Right atrium auricular region (tissue), 2 donors: Measurements from ENCODE around the gene AKR1D1. TPM values are rescaled to one million over a fixed set of nuclear protein-coding genes. Genes with fewer than 3 reads are reported as not detected.
"Not testable (repeated sequence)": the region's sequence is repeated elsewhere in the genome, so short reads cannot be mapped to it uniquely, and the experiment has no call there.

Experiments
- DNase-seq: peaks from one replicate; pipeline ENCODE4 v3.0.0-alpha.2; 2019; ENCODE audit warnings: low spot score
- H3K27ac ChIP-seq, 2 donors: fragments of 200-600 bp; sonication (generic); 1 replicate in 1 of 2; 2 replicates in 1 of 2; pipeline ENCODE4 v1.5.1; 2016 to 2019
- H3K27me3 ChIP-seq, 2 donors: fragments of 200-600 bp; sonication (generic); one replicate each; pipeline versions ENCODE4 v1.5.1 to v1.6.0; 2017 to 2019
- H3K36me3 ChIP-seq: fragments of 200-600 bp; sonication (generic); one replicate; pipeline ENCODE4 v1.5.1; 2016
- H3K4me1 ChIP-seq, 2 donors: fragments of 200-600 bp; sonication (generic); one replicate each; pipeline versions ENCODE4 v1.5.1 to v1.6.0; 2017 to 2019
- H3K4me3 ChIP-seq, 2 donors: fragments of 200-600 bp; sonication (generic); 1 replicate in 1 of 2; 2 replicates in 1 of 2; pipeline ENCODE4 v1.5.1; 2017 to 2019; ENCODE audit warnings: mild to moderate bottlenecking in 1 of 2, moderate library complexity in 1 of 2
- H3K9me3 ChIP-seq, 2 donors: fragments of 200-600 bp; sonication (generic); one replicate each; pipeline ENCODE4 v1.5.1; 2019
- CTCF ChIP-seq, 2 donors: fragments of 200-600 bp; sonication (generic); IDR thresholded peaks; one replicate each; pipeline ENCODE4 v1.5.1; 2019; ENCODE audit warnings: antibody characterized with exemption in 2 of 2
- total RNA-seq, 2 donors: library from RNA; depleted of rRNA; stranded (reverse); fragments of >200 nt; gene quantifications; one replicate each; pipeline ENCODE4 v1.1.0, GENCODE V29; 2016

AKR1D1 gene
- total RNA-seq, 2 donors from 2014 or later = not detected

GRCh38 chr7:138032770-138033169, 43.5 kb upstream of the AKR1D1 start:
- Histone ChIP-seq H3K4me3 (no peak overlapping the region), H3K27ac (no peak overlapping the region), H3K27me3 (no peaks in the 10 kb centered on the region), H3K36me3 (no peaks in the 10 kb centered on the region), H3K9me3 (no peaks in the 10 kb centered on the region), H3K4me1 (no peaks in the 10 kb centered on the region)
- no peak for DNase-seq
- no peak for TF ChIP-seq CTCF (IDR thresholded peaks at IDR 0.05)

- no peak for DNase-seq
- no peaks in the 10 kb centered on the region for H3K27me3 ChIP-seq
- H3K9me3 ChIP-seq = no peaks in the 10 kb centered on the region
- H3K27ac ChIP-seq = no peak overlapping the region
- H3K4me3 ChIP-seq = no peak overlapping the region
- no peak for TF ChIP-seq CTCF (IDR thresholded peaks at IDR 0.05)
- H3K36me3 ChIP-seq = no peaks in the 10 kb centered on the region
- H3K4me1 ChIP-seq = no peaks in the 10 kb centered on the region
Observed at GRCh38 chr7:138033241-138033640, 43.0 kb upstream of the AKR1D1 start.

- Histone ChIP-seq H3K27me3 (no peaks in the 10 kb centered on the region), H3K4me3 (no peak overlapping the region), H3K4me1 (no peaks in the 10 kb centered on the region), H3K36me3 (no peaks in the 10 kb centered on the region), H3K27ac (no peak overlapping the region), H3K9me3 (no peaks in the 10 kb centered on the region)
- no peak for DNase-seq
- no peak for TF ChIP-seq CTCF (IDR thresholded peaks at IDR 0.05)
Observed at GRCh38 chr7:138036135-138036534, 40.1 kb upstream of the AKR1D1 start.

- H3K27ac ChIP-seq, H3K27me3 ChIP-seq, H3K4me3 ChIP-seq, DNase-seq, H3K4me1 ChIP-seq, H3K36me3 ChIP-seq, H3K9me3 ChIP-seq: not testable (repeated sequence)
Observed at GRCh38 chr7:138040063-138040462, 36.2 kb upstream of the AKR1D1 start.

GRCh38 chr7:138044897-138045296, 31.4 kb upstream of the AKR1D1 start:
- DNase-seq = no peak
- TF ChIP-seq CTCF (IDR thresholded peaks at IDR 0.05) = no peak
- no peak overlapping the region for H3K27ac ChIP-seq
- H3K36me3 ChIP-seq = no peaks in the 10 kb centered on the region
- H3K27me3 ChIP-seq = no peaks in the 10 kb centered on the region
- no peaks in the 10 kb centered on the region for H3K9me3 ChIP-seq
- H3K4me3 ChIP-seq = no peak overlapping the region
- H3K4me1 ChIP-seq = no peaks in the 10 kb centered on the region

GRCh38 chr7:138047907-138048306, 28.4 kb upstream of the AKR1D1 start:
- no peak for DNase-seq
- no peak for TF ChIP-seq CTCF (IDR thresholded peaks at IDR 0.05)
- no peaks in the 10 kb centered on the region for H3K4me1 ChIP-seq
- H3K9me3 ChIP-seq = no peaks in the 10 kb centered on the region
- no peak overlapping the region for H3K4me3 ChIP-seq
- no peaks in the 10 kb centered on the region for H3K36me3 ChIP-seq
- no peaks in the 10 kb centered on the region for H3K27me3 ChIP-seq
- H3K27ac ChIP-seq = no peak overlapping the region
